Activated B cell treated with CpG ODN at 0.5 μM for 24 hours (primary cell): ENCODE results near the gene STARD9. TPM values are rescaled to one million over a fixed set of nuclear protein-coding genes. Genes with fewer than 3 reads are reported as not detected.

Experiments
- ATAC-seq: fragments of 200-7000 bp; cut with Tn5 transposase; one replicate; pipeline ENCODE4 v1.10.0; 2021; ENCODE audit warnings: low read depth, mild to moderate bottlenecking, moderate library complexity
- CTCF ChIA-PET: fragments of 350-600 bp; sonication (Branson Sonifier 250); formaldehyde crosslinking; loops from one replicate; lab custom pipeline; 2021; ENCODE audit warnings: antibody characterized with exemption; lab: Charles Lee
- POLR2A ChIA-PET: fragments of 350-600 bp; sonication (Branson Sonifier 250); formaldehyde crosslinking; loops from one replicate; lab custom pipeline; 2021; ENCODE audit warnings: antibody characterized with exemption; lab: Charles Lee
- DNase-seq: peaks from one replicate; pipeline ENCODE4 v3.0.0; 2022
- H3K27ac Mint-ChIP-seq: one replicate; pipeline ENCODE4 v1.8.0; 2020; ENCODE audit warnings: mixed read lengths
- H3K27me3 Mint-ChIP-seq: one replicate; pipeline ENCODE4 v1.8.0; 2021; ENCODE audit warnings: mixed read lengths
- H3K36me3 Mint-ChIP-seq: one replicate; pipeline ENCODE4 v1.8.0; 2021; ENCODE audit warnings: low read depth, mixed read lengths
- H3K4me1 Mint-ChIP-seq: one replicate; pipeline ENCODE4 v1.8.0; 2021; ENCODE audit warnings: mixed read lengths
- H3K4me3 Mint-ChIP-seq: one replicate; pipeline ENCODE4 v1.8.0; 2020; ENCODE audit warnings: mild to moderate bottlenecking, mixed read lengths
- H3K9me3 Mint-ChIP-seq: one replicate; pipeline ENCODE4 v1.8.0; 2020; ENCODE audit warnings: mixed read lengths
- intact Hi-C: fragments of 100-400 bp; cut with micrococcal nuclease; formaldehyde crosslinking; loops from one replicate; pipeline ENCODE4 v1.15.1; 2024
- total RNA-seq: library from RNA; stranded (reverse); gene quantifications from 2 replicates; pipeline ENCODE4 v1.2.3, GENCODE V29; 2022
- TF ChIP-seq, protein P1 (sequence below): fragments of 200-600 bp; IDR thresholded peaks from one replicate; pipeline ENCODE4 v1.8.0; 2022; ENCODE audit warnings: antibody characterized with exemption, mild to moderate bottlenecking

The STARD9 gene
- total RNA-seq, 1 donor from 2014 or later = 7.1 TPM

DNA sequence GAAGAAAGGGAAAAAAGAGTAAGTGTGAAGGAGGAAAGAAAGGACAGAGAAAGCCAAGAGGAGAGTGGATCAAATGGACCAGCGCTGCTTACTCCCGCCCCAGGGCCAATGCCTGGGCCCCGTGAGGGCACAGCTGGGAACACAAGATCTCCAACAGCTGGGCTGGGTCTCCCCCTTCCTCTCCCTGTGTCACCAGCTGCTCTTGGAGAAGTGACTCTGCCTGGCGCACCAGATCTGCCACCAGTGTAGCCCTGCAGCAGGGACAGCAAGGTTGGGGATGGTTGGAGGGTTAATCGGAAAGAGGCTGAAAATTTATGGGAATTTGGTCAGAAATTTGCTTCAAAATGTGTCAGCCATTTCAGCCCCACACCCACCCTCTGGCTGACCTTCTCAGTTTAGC is 153.2 kb downstream of the STARD9 start:
- peaks cover 88% of the 10 kb centered on the region for H3K36me3 Mint-ChIP-seq
- intact Hi-C loops = no loop called here
- H3K27me3 Mint-ChIP-seq = no peaks in the 10 kb centered on the region
- ATAC-seq (no peak), DNase-seq (no peak)
- TF ChIP-seq, protein P1, sequence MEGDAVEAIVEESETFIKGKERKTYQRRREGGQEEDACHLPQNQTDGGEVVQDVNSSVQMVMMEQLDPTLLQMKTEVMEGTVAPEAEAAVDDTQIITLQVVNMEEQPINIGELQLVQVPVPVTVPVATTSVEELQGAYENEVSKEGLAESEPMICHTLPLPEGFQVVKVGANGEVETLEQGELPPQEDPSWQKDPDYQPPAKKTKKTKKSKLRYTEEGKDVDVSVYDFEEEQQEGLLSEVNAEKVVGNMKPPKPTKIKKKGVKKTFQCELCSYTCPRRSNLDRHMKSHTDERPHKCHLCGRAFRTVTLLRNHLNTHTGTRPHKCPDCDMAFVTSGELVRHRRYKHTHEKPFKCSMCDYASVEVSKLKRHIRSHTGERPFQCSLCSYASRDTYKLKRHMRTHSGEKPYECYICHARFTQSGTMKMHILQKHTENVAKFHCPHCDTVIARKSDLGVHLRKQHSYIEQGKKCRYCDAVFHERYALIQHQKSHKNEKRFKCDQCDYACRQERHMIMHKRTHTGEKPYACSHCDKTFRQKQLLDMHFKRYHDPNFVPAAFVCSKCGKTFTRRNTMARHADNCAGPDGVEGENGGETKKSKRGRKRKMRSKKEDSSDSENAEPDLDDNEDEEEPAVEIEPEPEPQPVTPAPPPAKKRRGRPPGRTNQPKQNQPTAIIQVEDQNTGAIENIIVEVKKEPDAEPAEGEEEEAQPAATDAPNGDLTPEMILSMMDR = no peak
- H3K9me3 Mint-ChIP-seq = no peaks in the 10 kb centered on the region
- H3K4me3 Mint-ChIP-seq = no peak overlapping the region
- no peak overlapping the region for H3K27ac Mint-ChIP-seq
- POLR2A ChIA-PET = no interaction called here
- CTCF ChIA-PET = no interaction called here
- H3K4me1 Mint-ChIP-seq = no peaks in the 10 kb centered on the region

DNA sequence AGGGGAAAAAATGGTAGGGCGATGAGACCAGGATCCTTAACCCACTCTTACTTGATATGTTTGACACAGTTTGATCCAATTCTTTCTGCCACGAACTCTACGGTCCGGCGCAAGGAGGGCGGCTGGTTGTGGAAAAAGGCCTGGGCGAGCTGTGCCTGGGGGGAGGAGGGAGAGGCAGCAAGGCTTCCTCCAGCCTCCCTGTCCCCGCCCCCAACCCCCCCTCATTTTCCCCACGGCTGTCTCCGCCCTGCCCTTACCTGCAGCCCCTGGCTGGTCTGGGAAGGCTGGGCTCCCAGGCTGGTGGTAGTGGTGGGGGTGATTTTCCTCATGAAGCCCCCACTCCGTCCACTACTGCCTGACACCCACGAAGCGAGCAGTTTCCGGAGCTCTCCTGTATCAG is 153.6 kb downstream of the STARD9 start:
- CTCF ChIA-PET = no interaction called here
- intact Hi-C loops = no loop called here

DNA sequence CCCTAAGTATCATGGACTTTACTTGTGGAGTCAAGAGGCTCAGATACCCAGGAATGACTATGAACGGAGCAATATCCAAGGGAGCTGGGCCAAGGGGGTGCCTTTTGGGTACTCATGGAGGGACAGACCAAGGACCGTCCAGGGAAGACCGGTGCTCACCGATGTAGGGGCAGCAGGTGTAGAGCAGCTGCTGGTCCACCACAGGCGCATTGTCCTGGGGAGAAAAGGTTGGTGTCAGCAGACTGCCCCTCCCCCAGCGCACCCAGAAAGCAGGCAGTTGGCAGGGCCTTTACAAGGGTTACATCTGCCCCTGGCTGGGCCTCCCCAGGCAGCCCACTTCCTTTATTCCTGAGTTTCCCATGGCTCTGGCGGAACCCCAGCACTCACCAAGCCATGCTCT is 154.0 kb downstream of the STARD9 start:
- Mint-ChIP-seq H3K4me1 (no peaks in the 10 kb centered on the region), H3K36me3 (peaks cover 87% of the 10 kb centered on the region), H3K27ac (no peak overlapping the region), H3K27me3 (no peaks in the 10 kb centered on the region), H3K9me3 (no peaks in the 10 kb centered on the region), H3K4me3 (no peak overlapping the region)
- ChIA-PET POLR2A (no interaction called here), CTCF (no interaction called here)
- intact Hi-C loops = no loop called here
- TF ChIP-seq, protein P1 = no peak
- DNase-seq = no peak
- ATAC-seq = no peak

More for the DNA sequence above, 153.6 kb downstream of the STARD9 start:
- ATAC-seq (no peak), DNase-seq (no peak)
- Mint-ChIP-seq H3K27ac (no peak overlapping the region), H3K27me3 (no peaks in the 10 kb centered on the region), H3K4me1 (no peaks in the 10 kb centered on the region), H3K4me3 (no peak overlapping the region), H3K36me3 (peaks cover 87% of the 10 kb centered on the region), H3K9me3 (no peaks in the 10 kb centered on the region)
- POLR2A ChIA-PET = no interaction called here
- TF ChIP-seq, protein P1 = no peak

DNA sequence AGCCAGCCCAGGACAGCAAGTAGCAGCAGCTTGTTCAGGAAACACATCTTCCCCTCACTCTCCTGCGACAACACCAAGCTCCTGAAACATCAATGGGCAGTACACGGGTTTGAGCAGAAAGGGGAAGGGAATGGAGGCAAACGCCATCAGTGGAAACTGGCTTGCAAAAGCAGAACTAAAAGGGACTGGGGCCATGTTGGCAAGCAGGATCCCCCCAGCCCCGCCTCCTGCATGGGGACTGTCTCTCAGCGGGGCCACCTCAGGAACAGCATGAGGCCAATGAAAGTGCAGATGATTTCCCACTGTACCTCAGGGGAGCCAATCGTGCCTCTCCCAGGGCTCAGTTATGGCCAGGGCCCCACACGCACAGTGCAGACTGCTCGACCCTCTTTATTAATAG is 154.7 kb downstream of the STARD9 start:
- TF ChIP-seq, protein P1 = no peak
- no peak for ATAC-seq
- Mint-ChIP-seq H3K36me3 (peaks cover 80% of the 10 kb centered on the region), H3K4me1 (no peaks in the 10 kb centered on the region), H3K27me3 (no peaks in the 10 kb centered on the region), H3K9me3 (no peaks in the 10 kb centered on the region), H3K27ac (no peak overlapping the region), H3K4me3 (no peak overlapping the region)
- CTCF ChIA-PET = no interaction called here
- POLR2A ChIA-PET = no interaction called here
- intact Hi-C loops = loop anchor here (10.0 kb wide), 1 partner anchor 455 kb away; the partner anchor contains the start of genes GANC and TMEM87A
- DNase-seq = no peak

DNA sequence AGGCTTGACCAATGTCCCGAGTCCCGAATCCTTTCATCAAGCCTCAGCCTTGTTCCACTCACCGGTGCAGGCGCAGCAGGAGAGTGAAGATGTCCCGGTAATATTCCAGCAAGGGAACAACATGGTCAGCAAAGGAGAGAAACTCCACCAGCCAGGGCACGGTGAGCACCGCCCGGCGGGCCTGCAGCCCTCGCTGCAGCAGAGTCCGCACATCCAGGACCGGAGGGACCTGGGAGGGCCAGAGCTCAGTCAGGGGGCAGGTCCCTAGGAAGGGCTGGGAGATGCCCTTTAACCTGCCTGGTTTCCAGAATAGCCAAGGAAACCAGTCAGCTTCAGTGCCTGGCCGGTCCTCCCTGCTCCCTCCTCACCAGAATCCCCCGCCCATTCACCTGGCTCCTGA is 155.1 kb downstream of the STARD9 start:
- TF ChIP-seq, protein P1 = no peak
- Mint-ChIP-seq H3K4me3 (no peak overlapping the region), H3K4me1 (peaks cover 3% of the 10 kb centered on the region), H3K27me3 (no peaks in the 10 kb centered on the region), H3K9me3 (no peaks in the 10 kb centered on the region), H3K27ac (no peak overlapping the region), H3K36me3 (peaks cover 77% of the 10 kb centered on the region)
- POLR2A ChIA-PET = no interaction called here
- intact Hi-C loops = loop anchor here (10.0 kb wide), 1 partner anchor 456 kb away; the partner anchor contains the start of genes GANC and TMEM87A
- no peak for DNase-seq
- no peak for ATAC-seq
- CTCF ChIA-PET = no interaction called here
